Measurements from ENCODE around the gene XPOT. TPM values are rescaled to one million over a fixed set of nuclear protein-coding genes. Genes with fewer than 3 reads are reported as not detected.

XPOT gene, protein sequence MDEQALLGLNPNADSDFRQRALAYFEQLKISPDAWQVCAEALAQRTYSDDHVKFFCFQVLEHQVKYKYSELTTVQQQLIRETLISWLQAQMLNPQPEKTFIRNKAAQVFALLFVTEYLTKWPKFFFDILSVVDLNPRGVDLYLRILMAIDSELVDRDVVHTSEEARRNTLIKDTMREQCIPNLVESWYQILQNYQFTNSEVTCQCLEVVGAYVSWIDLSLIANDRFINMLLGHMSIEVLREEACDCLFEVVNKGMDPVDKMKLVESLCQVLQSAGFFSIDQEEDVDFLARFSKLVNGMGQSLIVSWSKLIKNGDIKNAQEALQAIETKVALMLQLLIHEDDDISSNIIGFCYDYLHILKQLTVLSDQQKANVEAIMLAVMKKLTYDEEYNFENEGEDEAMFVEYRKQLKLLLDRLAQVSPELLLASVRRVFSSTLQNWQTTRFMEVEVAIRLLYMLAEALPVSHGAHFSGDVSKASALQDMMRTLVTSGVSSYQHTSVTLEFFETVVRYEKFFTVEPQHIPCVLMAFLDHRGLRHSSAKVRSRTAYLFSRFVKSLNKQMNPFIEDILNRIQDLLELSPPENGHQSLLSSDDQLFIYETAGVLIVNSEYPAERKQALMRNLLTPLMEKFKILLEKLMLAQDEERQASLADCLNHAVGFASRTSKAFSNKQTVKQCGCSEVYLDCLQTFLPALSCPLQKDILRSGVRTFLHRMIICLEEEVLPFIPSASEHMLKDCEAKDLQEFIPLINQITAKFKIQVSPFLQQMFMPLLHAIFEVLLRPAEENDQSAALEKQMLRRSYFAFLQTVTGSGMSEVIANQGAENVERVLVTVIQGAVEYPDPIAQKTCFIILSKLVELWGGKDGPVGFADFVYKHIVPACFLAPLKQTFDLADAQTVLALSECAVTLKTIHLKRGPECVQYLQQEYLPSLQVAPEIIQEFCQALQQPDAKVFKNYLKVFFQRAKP
- total RNA-seq (2022; extraction: Qiagen RNA extraction; ENCODE audit: low read depth), result 44.6 to 51.9 TPM (median 46.9 TPM) in 5 replicates

DNA sequence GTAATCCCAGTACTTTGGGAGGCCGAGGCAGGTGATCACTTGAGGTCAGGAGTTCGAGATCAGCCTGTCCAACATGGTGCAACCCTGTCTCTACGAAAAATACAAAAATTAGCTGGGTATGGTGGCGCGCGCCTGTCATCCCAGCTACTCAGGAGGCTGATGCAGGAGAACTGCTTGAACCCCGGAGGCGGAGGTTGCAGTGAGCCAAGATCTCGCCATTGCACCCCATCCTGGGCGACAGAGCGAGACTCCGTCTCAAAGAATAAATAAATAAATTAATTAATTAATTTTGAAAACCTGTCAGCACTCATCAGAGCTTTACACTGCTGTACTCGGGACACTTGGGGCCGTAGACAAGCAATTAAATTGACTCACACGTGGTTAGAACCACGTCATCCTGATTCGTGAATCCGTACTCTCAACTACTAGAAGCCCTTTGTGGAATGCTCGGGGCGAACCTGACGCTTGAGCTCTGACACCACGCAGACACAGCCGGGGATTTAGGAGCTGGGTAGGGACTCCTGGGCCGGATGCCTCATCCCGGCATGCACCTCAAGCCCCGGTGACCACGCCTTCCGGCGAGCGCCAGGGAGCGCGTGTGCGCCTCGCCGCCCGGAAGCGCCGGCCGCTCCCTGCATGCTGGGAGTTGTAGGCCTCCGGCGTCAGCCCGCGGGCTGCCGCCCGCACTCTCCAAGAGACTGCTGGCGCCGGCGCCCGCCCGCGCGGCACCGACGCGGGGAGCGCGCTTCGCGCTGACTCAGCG is at the start of gene XPOT:
Gene XPOT (plus strand): TSS at position 686 of the 763 bp plus-strand sequence. CDS start 5,644 bp downstream, outside the sequence.

DNA sequence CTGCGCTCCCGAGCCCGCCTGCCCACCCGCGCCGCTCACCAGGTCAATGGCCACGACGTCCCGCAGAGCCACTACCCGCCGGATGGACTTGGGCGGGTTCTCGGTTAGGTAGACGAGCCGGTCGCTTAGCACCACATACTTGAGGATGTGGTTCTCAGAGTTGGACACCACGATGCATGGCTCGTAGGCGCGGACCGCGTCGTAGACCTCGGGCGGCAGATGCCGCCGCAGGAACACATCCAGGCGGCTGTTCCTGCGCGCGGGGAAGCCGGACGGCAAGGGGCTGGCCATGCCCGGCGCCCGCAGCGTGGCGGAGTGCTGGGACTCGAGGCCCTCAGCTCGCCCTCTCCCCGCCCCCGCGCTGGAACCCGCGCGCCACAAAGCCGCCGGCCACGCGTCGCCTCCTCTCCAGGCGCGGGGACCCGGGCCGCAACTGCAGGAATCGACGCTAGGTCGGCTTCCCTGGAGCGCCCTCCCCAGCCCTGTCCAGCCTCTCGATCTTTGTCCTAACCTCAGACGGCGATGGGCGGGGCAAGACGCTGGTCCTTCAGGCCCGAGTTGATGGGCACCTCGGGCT is 13.8 kb upstream of the XPOT start, which contains the start of gene C12orf56:
Gene C12orf56 (minus strand): TSS at position 484 of the 577 bp plus-strand sequence. CDS start 193 bp downstream, at position 291.

DNA sequence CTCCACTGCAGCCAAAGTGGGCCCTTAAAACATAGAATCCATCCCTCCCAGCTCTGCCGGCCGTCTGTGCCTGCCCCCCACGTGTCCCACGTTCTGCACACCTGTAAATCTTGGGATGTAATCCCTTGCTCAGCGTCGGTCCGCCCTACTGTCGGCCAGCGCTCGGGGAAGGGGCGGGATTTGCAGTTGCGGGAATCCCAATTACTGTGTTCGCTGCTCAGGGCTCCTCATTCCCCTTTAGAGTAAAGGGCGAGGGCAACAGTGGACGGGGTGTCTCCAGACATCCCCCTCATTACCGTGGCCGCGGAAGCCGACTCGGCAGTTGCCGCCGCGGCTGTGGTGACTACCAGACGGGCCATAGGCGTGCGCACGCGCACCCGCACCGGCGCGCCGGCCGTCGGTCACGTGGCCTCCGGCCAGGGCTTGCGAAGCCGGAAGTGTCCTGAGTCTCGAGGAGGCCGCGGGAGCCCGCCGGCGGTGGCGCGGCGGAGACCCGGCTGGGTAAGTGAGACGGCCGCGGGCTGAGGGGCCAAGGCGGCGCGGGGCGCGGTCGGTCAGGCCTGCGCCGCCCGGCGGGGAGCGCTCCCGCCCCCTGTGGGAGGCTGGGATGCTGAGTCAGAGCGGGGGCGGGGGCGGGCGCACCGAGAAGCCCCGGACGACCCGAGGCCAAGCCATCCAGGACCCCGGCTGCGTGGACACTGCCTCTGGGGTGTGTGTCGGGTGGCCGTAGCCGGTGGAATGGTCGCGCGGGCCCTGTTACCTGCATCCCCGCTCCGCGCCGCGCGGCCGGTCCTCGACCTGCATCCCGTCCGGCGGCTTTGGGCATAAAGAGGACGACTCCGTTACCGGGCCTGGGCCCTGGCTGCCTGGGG is 47.7 kb downstream of the XPOT start, which contains the start of gene TBK1:
Gene TBK1 (plus strand): TSS at position 434 of the 872 bp plus-strand sequence. CDS start 3,751 bp downstream, outside the sequence.

Other genes starting within 250 kb of the XPOT start
- 7.5 to 8.5 TPM (median 7.8 TPM) in 5 replicates for gene KICS2, start 182.1 kb upstream of the XPOT start, total RNA-seq (2022; extraction: Qiagen RNA extraction; ENCODE audit: low read depth)
- 0.03 to 0.24 TPM (median 0.03 TPM) in 3 of 5 replicates, not detected in the others for gene C12orf56, start 13.6 kb upstream of the XPOT start, total RNA-seq (2022; extraction: Qiagen RNA extraction; ENCODE audit: low read depth)
- gene TBK1, start 47.7 kb downstream of the XPOT start, total RNA-seq (2022; extraction: Qiagen RNA extraction; ENCODE audit: low read depth), result 21.3 to 26.2 TPM (median 24.6 TPM) in 5 replicates
- gene RASSF3, start 206.1 kb downstream of the XPOT start, total RNA-seq (2022; extraction: Qiagen RNA extraction; ENCODE audit: low read depth), result 24.8 to 33.6 TPM (median 29.4 TPM) in 5 replicates

Measured in A549 treated with GW870086 at 1 μM for 4 hours (cell line).